Measurements from ENCODE around the gene CLIC1.

CLIC1 gene

GRCh38 chr6:31700740-31701401 lies 35.5 kb downstream of the CLIC1 start:
- DNase-seq: no peak

DNA sequence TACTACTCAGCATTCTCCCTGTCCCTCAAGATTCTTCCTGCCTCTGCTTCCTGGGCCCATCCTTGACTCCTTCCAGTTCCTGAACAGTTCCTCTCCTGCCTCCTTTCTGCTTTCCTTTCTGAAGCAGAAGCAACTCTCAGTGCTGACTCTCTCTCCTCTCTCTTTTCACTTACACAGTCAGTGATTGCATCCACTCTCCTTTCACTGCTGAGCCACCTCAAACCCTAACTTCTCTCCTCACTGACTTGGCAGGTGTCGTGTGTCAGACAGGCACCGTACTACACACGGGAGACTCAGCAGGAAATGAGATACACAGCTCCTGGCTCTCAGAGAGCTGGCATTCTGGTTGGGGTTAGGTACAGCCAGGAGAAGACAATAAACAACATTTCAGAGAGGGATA lies 38.8 kb downstream of the CLIC1 start:
- no peak for DNase-seq

GRCh38 chr6:31693535-31693934 lies 42.8 kb downstream of the CLIC1 start:
- DNase-seq: no peak

DNA sequence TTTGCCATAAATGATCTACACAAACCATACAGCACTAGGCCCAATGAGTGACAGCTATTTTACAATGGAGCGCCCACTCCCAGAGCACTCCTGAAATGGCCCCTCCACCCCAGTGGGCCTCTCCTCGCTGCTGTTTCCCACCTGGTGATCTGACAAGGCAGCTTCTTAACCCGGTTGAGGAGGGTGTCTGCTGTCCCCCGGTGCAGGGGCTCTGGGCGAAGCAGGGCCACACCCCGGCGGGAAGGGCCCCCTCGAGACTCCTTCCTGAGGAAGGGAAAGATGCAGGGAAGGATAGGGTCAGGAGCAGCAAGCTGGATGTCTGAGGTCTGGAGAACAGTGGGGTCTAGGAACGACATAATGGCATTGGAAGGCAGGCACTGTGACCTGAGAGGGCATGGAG lies 43.4 kb downstream of the CLIC1 start:
- DNase-seq: no peak

DNA sequence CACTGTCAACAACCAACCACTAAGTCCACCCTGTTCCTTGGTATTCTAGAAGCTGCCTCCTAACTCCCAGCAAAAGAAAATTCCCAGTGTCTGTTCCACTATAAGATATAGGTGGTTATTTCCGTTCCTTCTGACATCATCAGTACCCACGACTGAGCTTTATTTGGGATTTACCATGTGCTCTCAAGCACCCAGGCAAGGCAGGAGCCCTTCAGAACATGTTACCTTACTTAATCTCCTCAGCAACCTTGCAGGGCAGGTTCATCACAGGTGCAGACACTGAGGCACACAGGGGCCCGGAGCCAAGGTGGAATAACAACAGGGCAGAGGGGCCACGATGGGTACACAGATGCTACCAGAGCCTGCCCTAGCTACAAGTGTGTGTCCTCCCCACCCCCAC lies 44.0 kb downstream of the CLIC1 start:
- DNase-seq: no peak

DNA sequence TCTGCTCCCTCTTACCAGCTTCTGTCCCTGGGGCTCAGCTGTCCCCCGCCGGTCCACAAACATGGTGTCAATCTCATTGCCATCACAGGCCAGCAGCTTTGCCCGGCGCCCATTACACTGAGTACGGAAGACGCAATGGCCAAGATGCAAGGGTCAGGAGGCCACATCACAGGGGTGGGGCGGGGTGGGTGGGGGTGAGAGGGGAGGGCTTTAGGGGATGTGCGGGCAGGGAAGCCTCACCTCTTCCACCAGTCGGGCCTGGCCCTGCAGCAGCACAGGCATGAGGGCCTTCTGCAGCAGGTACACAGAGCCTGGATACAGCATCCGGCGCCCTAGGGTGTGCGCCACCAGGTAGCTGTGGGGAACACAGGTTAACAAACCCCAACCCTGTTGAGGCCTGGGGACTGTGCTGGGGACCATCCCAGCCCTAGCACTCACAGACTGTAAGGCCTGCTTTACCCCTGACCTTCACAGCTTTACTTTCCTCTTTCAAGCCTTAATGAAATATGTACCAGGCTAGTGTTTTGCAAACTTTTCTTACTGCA lies 44.7 kb downstream of the CLIC1 start:
- no peak for DNase-seq

GRCh38 chr6:31691078-31691463 lies 45.3 kb downstream of the CLIC1 start:
- no peak for DNase-seq

GRCh38 chr6:31690231-31691077 lies 45.9 kb downstream of the CLIC1 start:
- no peak for DNase-seq

GRCh38 chr6:31689249-31690110 lies 46.9 kb downstream of the CLIC1 start:
- DNase-seq: no peak

DNA sequence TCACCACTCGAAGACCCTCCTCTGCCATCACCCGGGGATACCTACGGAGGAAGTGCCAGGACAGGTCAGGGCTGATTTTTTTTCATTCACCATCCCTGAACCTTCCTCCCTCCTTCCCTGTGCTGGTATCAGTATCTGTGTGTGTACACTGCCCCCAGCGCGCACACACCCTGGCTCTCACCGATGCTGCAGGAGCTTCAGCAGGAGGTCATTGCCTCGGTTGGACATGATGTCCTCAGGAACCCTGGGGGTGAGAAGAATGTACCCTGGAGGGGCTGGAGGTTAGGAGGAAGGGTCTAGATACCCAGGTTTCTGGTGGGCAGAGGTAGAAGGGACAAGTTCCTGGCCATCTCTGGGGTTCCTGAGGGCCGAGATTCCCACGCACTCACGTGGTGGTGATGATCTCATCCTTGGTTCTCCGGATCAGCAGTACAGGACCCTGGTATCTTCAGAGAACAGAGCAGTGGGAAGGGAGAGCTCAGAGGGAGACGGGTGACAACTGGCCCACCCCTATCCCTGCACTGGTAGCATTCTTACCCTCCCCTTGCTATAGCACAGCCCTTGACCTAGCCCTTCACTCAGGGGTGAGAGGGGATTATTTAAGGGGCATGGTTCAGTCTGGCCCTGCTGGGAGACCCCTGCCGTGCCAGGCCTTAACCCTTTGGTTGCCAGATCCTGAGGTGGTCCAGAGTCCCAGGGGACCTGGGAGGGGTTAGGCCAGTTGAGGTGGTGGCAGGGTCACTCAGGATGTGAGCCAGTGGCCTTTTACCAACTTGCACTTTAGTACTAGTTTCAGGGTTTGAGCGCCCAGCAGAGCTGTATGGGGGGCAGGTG lies 48.3 kb downstream of the CLIC1 start:
- no peak for DNase-seq

DNA sequence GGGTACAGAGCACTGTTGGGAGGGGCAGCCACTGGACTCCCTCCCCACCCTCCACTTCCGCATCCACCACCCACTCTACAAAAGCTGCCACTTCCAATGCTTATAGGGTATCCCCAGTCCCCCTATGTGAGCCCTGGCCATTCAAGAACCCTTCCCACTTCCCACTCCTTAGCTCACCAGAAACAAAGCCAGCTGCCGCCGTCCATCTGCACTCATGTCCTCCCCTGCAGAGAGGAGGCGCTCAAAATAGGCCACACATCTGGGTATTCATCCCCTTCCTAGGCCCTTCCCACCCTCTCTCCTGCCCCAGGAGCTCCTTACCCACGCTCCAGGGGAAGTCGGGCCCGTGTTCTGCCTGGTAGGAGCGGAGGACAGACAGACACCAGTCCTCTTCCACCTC lies 49.0 kb downstream of the CLIC1 start:
- no peak for DNase-seq

GRCh38 chr6:31686483-31686882 lies 49.8 kb downstream of the CLIC1 start:
- DNase-seq: no peak

- DNase-seq: no peak
Observed at GRCh38 chr6:31683591-31683990, 52.7 kb downstream of the CLIC1 start.

DNA sequence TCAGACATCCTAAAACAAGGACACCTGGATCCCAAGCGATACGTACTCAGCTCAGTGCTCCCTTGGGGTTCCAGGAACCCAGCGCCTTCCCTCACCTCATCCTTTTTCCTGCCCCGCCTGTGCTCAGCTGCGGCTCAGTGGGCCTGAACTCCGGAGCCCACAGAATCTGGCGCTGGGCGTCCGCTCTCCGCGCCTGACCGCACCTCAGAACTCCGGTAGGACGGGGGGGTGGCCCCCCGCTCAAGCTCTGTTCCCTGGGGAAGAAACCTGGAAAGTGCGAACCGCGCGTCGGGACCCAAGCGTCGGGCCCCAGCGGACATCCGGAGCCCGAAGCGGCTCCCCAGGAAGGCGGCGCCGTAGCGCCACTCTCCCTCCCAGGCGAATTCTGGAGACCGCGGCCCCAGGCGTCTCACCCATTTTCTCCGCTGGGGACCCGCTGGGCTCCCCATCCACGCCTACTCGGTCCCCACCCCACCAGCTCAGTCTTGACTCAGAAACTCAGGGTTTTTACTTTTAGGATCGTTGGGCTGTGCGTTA lies 55.1 kb downstream of the CLIC1 start:
- peak; percentile 45 for DNase-seq

Data from activated CD8-positive, alpha-beta memory T cell treated with anti-CD3 and anti-CD28 coated beads, Interleukin-2, amount 50 U/mL, for 4 hours (primary cell).